ENCODE data around the gene SDF2L1.
"Not testable (repeated sequence)": the region's sequence is repeated elsewhere in the genome, so short reads cannot be mapped to it uniquely, and the experiment has no call there.

SDF2L1 gene

GRCh38 chr22:21636629-21637218 lies 5.4 kb upstream of the SDF2L1 start:
- no peak for DNase-seq (ENCODE audit: low read depth in 2 of 2)

- DNase-seq (ENCODE audit: low read depth in 2 of 2), result not testable (repeated sequence)
These were observed 4.7 kb upstream of the SDF2L1 start for GRCh38 chr22:21637450-21637849.

- no peak for DNase-seq (ENCODE audit: low read depth in 2 of 2)
These were observed 2.7 kb upstream of the SDF2L1 start for GRCh38 chr22:21639359-21639758.

GRCh38 chr22:21640810-21641209 lies 1.3 kb upstream of the SDF2L1 start:
- DNase-seq (ENCODE audit: low read depth in 2 of 2), result no peak

- no peak for DNase-seq (ENCODE audit: low read depth in 2 of 2)
These were observed 699 bp upstream of the SDF2L1 start for GRCh38 chr22:21641417-21641788.

- no peak for DNase-seq (ENCODE audit: low read depth in 2 of 2)
These were observed 714 bp downstream of the SDF2L1 start for GRCh38 chr22:21642584-21643448.

- DNase-seq (ENCODE audit: low read depth in 2 of 2), result no peak
These were observed 1.6 kb downstream of the SDF2L1 start for GRCh38 chr22:21643533-21644357.

GRCh38 chr22:21645513-21645912 lies 3.4 kb downstream of the SDF2L1 start:
- not testable (repeated sequence) for DNase-seq (ENCODE audit: low read depth in 2 of 2)

GRCh38 chr22:21646608-21647590 lies 4.8 kb downstream of the SDF2L1 start:
- DNase-seq (ENCODE audit: low read depth in 2 of 2), result peak in 1 of 2 donors; percentile 58

- DNase-seq (ENCODE audit: low read depth in 2 of 2), result no peak
These were observed 8.2 kb downstream of the SDF2L1 start for GRCh38 chr22:21650280-21650679.

GRCh38 chr22:21650823-21651520 lies 8.9 kb downstream of the SDF2L1 start:
- DNase-seq (ENCODE audit: low read depth in 2 of 2), result no peak

- DNase-seq (ENCODE audit: low read depth in 2 of 2), result no peak
These were observed 9.5 kb downstream of the SDF2L1 start for GRCh38 chr22:21651521-21652009.

- peak; percentile 57 to 71 for DNase-seq (ENCODE audit: low read depth in 2 of 2)
These were observed 10.0 kb downstream of the SDF2L1 start for GRCh38 chr22:21652010-21652546.

GRCh38 chr22:21652547-21653545 lies 10.7 kb downstream of the SDF2L1 start:
- DNase-seq (ENCODE audit: low read depth in 2 of 2), result no peak

- no peak for DNase-seq (ENCODE audit: low read depth in 2 of 2)
These were observed 14.9 kb downstream of the SDF2L1 start for GRCh38 chr22:21657020-21657359.

- peak in 1 of 2 donors; percentile 51 for DNase-seq (ENCODE audit: low read depth in 2 of 2)
These were observed 15.4 kb downstream of the SDF2L1 start for GRCh38 chr22:21657360-21658032.

GRCh38 chr22:21659864-21660525 lies 17.9 kb downstream of the SDF2L1 start:
- DNase-seq (ENCODE audit: low read depth in 2 of 2), result no peak

- no peak for DNase-seq (ENCODE audit: low read depth in 2 of 2)
These were observed 18.8 kb downstream of the SDF2L1 start for GRCh38 chr22:21660904-21661303.
